ENCODE results near the gene C1orf198.

The C1orf198 gene

GRCh38 chr1:230906226-230906625, 37.9 kb upstream of the C1orf198 start:
- TF ChIP-seq POLR2AphosphoS5 (IDR thresholded peaks at IDR 0.05; ENCODE audit: low read depth, low read length) (no peak), TAF1 (IDR thresholded peaks at IDR 0.05; ENCODE audit: borderline replicate concordance, insufficient read depth, low read length) (no peak), REST (IDR thresholded peaks at IDR 0.05; ENCODE audit: insufficient read depth in 1 of 2, low read depth in 2 of 2, low read length in 2 of 2) (no peak), SIN3A (IDR thresholded peaks at IDR 0.05; ENCODE audit: borderline replicate concordance, insufficient read depth, low read length) (no peak), FOXP2 (optimal IDR thresholded peaks at IDR 0.05; ENCODE audit: borderline replicate concordance, extremely low read depth, extremely low read length, insufficient read depth) (no peak)

GRCh38 chr1:230905733-230906132, 37.4 kb upstream of the C1orf198 start:
- TF ChIP-seq REST (IDR thresholded peaks at IDR 0.05; ENCODE audit: insufficient read depth in 1 of 2, low read depth in 2 of 2, low read length in 2 of 2) = no peak
- TF ChIP-seq FOXP2 (optimal IDR thresholded peaks at IDR 0.05; ENCODE audit: borderline replicate concordance, extremely low read depth, extremely low read length, insufficient read depth) = no peak
- TF ChIP-seq SIN3A (IDR thresholded peaks at IDR 0.05; ENCODE audit: borderline replicate concordance, insufficient read depth, low read length) = no peak
- no peak for TF ChIP-seq POLR2AphosphoS5 (IDR thresholded peaks at IDR 0.05; ENCODE audit: low read depth, low read length)
- TF ChIP-seq TAF1 (IDR thresholded peaks at IDR 0.05; ENCODE audit: borderline replicate concordance, insufficient read depth, low read length) = no peak

- TF ChIP-seq TAF1 (IDR thresholded peaks at IDR 0.05; ENCODE audit: borderline replicate concordance, insufficient read depth, low read length) (no peak), REST (IDR thresholded peaks at IDR 0.05; ENCODE audit: insufficient read depth in 1 of 2, low read depth in 2 of 2, low read length in 2 of 2) (no peak), POLR2AphosphoS5 (IDR thresholded peaks at IDR 0.05; ENCODE audit: low read depth, low read length) (no peak), SIN3A (IDR thresholded peaks at IDR 0.05; ENCODE audit: borderline replicate concordance, insufficient read depth, low read length) (no peak), FOXP2 (optimal IDR thresholded peaks at IDR 0.05; ENCODE audit: borderline replicate concordance, extremely low read depth, extremely low read length, insufficient read depth) (no peak)
These were observed 34.1 kb upstream of the C1orf198 start for GRCh38 chr1:230902349-230902923.

- TF ChIP-seq SIN3A (IDR thresholded peaks at IDR 0.05; ENCODE audit: borderline replicate concordance, insufficient read depth, low read length) (no peak), TAF1 (IDR thresholded peaks at IDR 0.05; ENCODE audit: borderline replicate concordance, insufficient read depth, low read length) (no peak), REST (IDR thresholded peaks at IDR 0.05; ENCODE audit: insufficient read depth in 1 of 2, low read depth in 2 of 2, low read length in 2 of 2) (no peak), FOXP2 (optimal IDR thresholded peaks at IDR 0.05; ENCODE audit: borderline replicate concordance, extremely low read depth, extremely low read length, insufficient read depth) (no peak), POLR2AphosphoS5 (IDR thresholded peaks at IDR 0.05; ENCODE audit: low read depth, low read length) (no peak)
These were observed 33.4 kb upstream of the C1orf198 start for GRCh38 chr1:230901671-230902070.
